ENCODE measurements around the gene GSTM3. TPM values are rescaled to one million over a fixed set of nuclear protein-coding genes. Genes with fewer than 3 reads are reported as not detected.
A peak's percentile ranks its signal among the peaks of the same experiment; 100 is the strongest.

GSTM3 gene
- polyA plus RNA-seq, 1 donor (not counting 4 experiments of a cell fraction or from before 2014, with no cell fraction given) = 113 TPM

DNA sequence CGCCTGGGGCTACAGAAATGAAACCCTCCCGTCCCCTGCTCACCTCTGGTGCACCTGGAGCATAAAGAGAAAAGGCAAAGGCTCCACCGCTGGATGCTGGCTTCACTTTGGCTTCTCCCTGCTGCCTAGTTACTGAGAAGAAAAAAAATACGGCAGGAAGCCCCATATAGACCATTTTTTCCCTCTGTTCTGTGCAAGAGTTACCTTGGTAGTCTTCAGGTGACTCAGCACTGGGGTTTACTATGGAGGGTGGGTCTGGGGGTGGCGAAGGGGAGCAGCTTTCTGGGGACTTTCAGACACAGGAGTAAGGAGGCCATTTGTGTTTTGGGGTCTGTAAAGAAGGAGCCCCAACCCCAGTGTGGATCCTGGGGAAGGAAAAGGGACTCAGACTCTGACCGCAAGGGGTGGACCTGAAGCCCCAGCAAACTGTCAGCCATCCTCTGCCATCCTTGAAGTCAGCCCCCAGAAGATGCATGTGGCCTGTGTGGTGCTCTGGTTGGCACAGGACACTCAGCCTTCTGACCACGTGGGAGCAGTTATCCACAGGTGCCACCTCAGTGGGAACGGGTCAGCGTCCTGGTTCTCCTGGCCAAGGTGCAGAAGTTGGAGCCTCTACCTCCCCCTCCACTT is 48.8 kb upstream of the GSTM3 start:
- DNase-seq (ENCODE audit: low read depth, low spot score) = no peak
- dilution Hi-C loops (cut with MboI; ENCODE audit: extremely low pct_ligation_motif_present, low sequenced_read_pairs) = no loop called here
- Histone ChIP-seq H3K36me3 (ENCODE audit: control insufficient read depth in 2 of 2, extremely low read depth in 1 of 2, insufficient read depth in 2 of 2, low read length in 2 of 2) (no peaks in the 10 kb centered on the region), H3K9ac (ENCODE audit: control insufficient read depth, extremely low read depth, insufficient read depth, low read length) (no peak overlapping the region), H3K27ac (ENCODE audit: control insufficient read depth, insufficient read depth, low read length) (no peak overlapping the region), H3K4me2 (ENCODE audit: control insufficient read depth, extremely low read depth, insufficient read depth, low read depth, low read length) (no peak overlapping the region), H4K20me1 (ENCODE audit: control insufficient read depth, extremely low read depth, insufficient read depth, low read length) (no peaks in the 10 kb centered on the region), H3K9me1 (ENCODE audit: control insufficient read depth, extremely low read depth, insufficient read depth, low read length) (no peaks in the 10 kb centered on the region), H3K4me3 (ENCODE audit: control insufficient read depth in 2 of 3, extremely low read depth in 1 of 3, insufficient read depth in 2 of 3, low read depth in 1 of 3, low read length in 3 of 3) (no peak overlapping the region), H3K27me3 (ENCODE audit: control insufficient read depth, extremely low read depth, insufficient read depth, low read length) (no peaks in the 10 kb centered on the region), H3K4me1 (ENCODE audit: control insufficient read depth, extremely low read depth, insufficient read depth, low read length) (peaks cover 33% of the 10 kb centered on the region), H2AFZ (ENCODE audit: control insufficient read depth, low read length) (no peak overlapping the region), H3K79me2 (ENCODE audit: control insufficient read depth, insufficient read depth, low read length) (no peaks in the 10 kb centered on the region), H3K9me3 (ENCODE audit: control insufficient read depth, low read depth, low read length) (no peaks in the 10 kb centered on the region)
- TF ChIP-seq EZH2 (IDR thresholded peaks at IDR 0.05; ENCODE audit: low read length) = no peak
- TF ChIP-seq, protein P1, sequence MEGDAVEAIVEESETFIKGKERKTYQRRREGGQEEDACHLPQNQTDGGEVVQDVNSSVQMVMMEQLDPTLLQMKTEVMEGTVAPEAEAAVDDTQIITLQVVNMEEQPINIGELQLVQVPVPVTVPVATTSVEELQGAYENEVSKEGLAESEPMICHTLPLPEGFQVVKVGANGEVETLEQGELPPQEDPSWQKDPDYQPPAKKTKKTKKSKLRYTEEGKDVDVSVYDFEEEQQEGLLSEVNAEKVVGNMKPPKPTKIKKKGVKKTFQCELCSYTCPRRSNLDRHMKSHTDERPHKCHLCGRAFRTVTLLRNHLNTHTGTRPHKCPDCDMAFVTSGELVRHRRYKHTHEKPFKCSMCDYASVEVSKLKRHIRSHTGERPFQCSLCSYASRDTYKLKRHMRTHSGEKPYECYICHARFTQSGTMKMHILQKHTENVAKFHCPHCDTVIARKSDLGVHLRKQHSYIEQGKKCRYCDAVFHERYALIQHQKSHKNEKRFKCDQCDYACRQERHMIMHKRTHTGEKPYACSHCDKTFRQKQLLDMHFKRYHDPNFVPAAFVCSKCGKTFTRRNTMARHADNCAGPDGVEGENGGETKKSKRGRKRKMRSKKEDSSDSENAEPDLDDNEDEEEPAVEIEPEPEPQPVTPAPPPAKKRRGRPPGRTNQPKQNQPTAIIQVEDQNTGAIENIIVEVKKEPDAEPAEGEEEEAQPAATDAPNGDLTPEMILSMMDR (optimal IDR thresholded peaks at IDR 0.05 in 1 of 3, IDR thresholded peaks at IDR 0.05 in 1 of 3, conservative IDR thresholded peaks at IDR 0.05 in 1 of 3; ENCODE audit: extremely low read depth in 1 of 3, insufficient read depth in 2 of 3, low read length in 3 of 3) = no peak
- FAIRE-seq = no peak

DNA sequence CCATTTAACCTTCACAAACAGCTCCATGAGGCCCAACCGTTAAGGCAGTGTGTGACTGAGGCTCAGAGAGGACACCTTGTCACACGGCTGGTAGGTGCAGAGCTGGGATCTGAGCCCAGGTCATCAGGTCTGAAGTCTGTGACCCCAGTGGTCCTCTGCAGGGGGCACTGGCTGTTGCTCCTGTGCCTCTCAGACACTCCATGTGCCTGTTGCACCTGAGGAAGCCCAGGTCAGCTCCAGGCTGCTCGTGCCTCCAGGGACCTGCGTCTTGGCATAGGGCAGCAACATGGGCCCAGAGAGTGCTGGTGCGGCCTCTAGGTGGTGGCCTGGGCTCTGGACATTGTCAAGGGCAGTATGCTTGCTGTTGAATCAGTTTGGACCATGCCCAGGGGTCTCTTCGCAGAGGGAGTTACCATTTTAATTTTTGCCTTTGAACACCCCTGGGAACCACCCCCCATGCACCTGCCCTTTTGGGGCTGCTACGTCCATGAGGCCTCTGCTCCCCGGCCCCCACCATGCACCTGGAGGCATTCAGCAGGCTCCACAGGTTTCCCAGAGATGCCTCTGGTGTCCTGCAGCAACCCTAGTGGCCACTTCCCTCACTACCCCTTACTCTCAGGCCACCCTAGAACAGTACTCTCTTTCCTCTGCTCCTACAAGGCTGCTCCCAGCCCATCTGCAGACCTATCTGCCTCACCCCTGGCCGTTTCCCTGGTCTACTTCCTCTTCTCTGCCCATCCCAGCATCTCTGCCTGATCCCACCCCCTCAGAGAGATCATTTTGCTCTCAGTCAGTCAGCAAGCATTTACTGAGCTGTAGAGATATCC is 48.1 kb upstream of the GSTM3 start:
- Histone ChIP-seq H3K4me1 (ENCODE audit: control insufficient read depth, extremely low read depth, insufficient read depth, low read length) (peaks cover 33% of the 10 kb centered on the region), H3K79me2 (ENCODE audit: control insufficient read depth, insufficient read depth, low read length) (no peaks in the 10 kb centered on the region), H3K9me1 (ENCODE audit: control insufficient read depth, extremely low read depth, insufficient read depth, low read length) (no peaks in the 10 kb centered on the region), H2AFZ (ENCODE audit: control insufficient read depth, low read length) (no peak overlapping the region), H4K20me1 (ENCODE audit: control insufficient read depth, extremely low read depth, insufficient read depth, low read length) (no peaks in the 10 kb centered on the region), H3K4me2 (ENCODE audit: control insufficient read depth, extremely low read depth, insufficient read depth, low read depth, low read length) (no peak overlapping the region), H3K36me3 (ENCODE audit: control insufficient read depth in 2 of 2, extremely low read depth in 1 of 2, insufficient read depth in 2 of 2, low read length in 2 of 2) (no peaks in the 10 kb centered on the region), H3K4me3 (ENCODE audit: control insufficient read depth in 2 of 3, extremely low read depth in 1 of 3, insufficient read depth in 2 of 3, low read depth in 1 of 3, low read length in 3 of 3) (no peak overlapping the region), H3K9ac (ENCODE audit: control insufficient read depth, extremely low read depth, insufficient read depth, low read length) (no peak overlapping the region), H3K27me3 (ENCODE audit: control insufficient read depth, extremely low read depth, insufficient read depth, low read length) (no peaks in the 10 kb centered on the region), H3K9me3 (ENCODE audit: control insufficient read depth, low read depth, low read length) (no peaks in the 10 kb centered on the region), H3K27ac (ENCODE audit: control insufficient read depth, insufficient read depth, low read length) (no peak overlapping the region)
- DNase-seq (ENCODE audit: low read depth, low spot score) (no peak), FAIRE-seq (no peak)
- TF ChIP-seq, protein P1 (optimal IDR thresholded peaks at IDR 0.05 in 1 of 3, IDR thresholded peaks at IDR 0.05 in 1 of 3, conservative IDR thresholded peaks at IDR 0.05 in 1 of 3; ENCODE audit: extremely low read depth in 1 of 3, insufficient read depth in 2 of 3, low read length in 3 of 3) = peak; percentile 23 to 54 (median 34)
- no peak for TF ChIP-seq EZH2 (IDR thresholded peaks at IDR 0.05; ENCODE audit: low read length)
- dilution Hi-C loops (cut with MboI; ENCODE audit: extremely low pct_ligation_motif_present, low sequenced_read_pairs) = no loop called here

All from keratinocyte (primary cell).